Measurements from ENCODE around the gene C1orf35.

Gene C1orf35

GRCh38 chr1:228148196-228148861, 45.2 kb upstream of the C1orf35 start:
- Histone ChIP-seq H3K27me3 (ENCODE audit: control insufficient read depth, insufficient read depth, low read length, poor library complexity, severe bottlenecking) (no peaks in the 10 kb centered on the region), H3K27ac (ENCODE audit: insufficient read depth, low read depth, low read length, poor library complexity, severe bottlenecking) (no peak overlapping the region), H3K4me3 (ENCODE audit: insufficient read depth, low read depth, low read length) (no peak overlapping the region), H3K9me3 (ENCODE audit: control insufficient read depth, low read length) (no peaks in the 10 kb centered on the region), H3K4me1 (ENCODE audit: control insufficient read depth, insufficient read depth, low read length) (peaks cover 16% of the 10 kb centered on the region), H3K36me3 (ENCODE audit: control insufficient read depth, insufficient read depth, low read length) (no peaks in the 10 kb centered on the region)
- 92 to 94% methylated on average over 18 of the region's 18 CpGs for WGBS, 2 experiments

DNA sequence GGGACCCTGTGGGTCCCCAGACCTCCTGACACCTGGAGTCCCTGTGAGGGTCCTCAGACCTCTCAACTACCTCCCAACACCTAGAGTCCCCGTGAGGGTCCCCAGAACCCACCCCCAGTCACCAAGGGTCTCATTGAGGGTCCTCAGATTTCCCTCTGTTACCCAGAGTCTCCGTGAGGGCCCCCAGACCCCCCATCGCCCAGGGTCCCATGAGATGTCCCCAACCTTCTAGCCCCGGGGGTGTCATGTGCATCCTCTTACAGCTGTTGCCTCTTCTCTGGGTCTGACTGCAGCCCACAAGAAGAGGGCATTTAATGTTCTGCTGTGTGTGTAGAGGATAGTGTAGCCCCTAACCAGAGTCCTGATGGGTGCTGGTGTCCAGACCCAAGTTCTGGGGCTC, 44.6 kb upstream of the C1orf35 start:
- whole genome bisulfite sequencing, 2 experiments, result 92 to 96% methylated on average over 4 of the region's 4 CpGs
- H3K27me3 ChIP-seq (ENCODE audit: control insufficient read depth, insufficient read depth, low read length, poor library complexity, severe bottlenecking), result no peaks in the 10 kb centered on the region
- H3K4me1 ChIP-seq (ENCODE audit: control insufficient read depth, insufficient read depth, low read length), result peaks cover 16% of the 10 kb centered on the region
- no peak overlapping the region for H3K4me3 ChIP-seq (ENCODE audit: insufficient read depth, low read depth, low read length)
- no peaks in the 10 kb centered on the region for H3K36me3 ChIP-seq (ENCODE audit: control insufficient read depth, insufficient read depth, low read length)
- H3K9me3 ChIP-seq (ENCODE audit: control insufficient read depth, low read length), result no peaks in the 10 kb centered on the region
- no peak overlapping the region for H3K27ac ChIP-seq (ENCODE audit: insufficient read depth, low read depth, low read length, poor library complexity, severe bottlenecking)

- Histone ChIP-seq H3K4me1 (ENCODE audit: control insufficient read depth, insufficient read depth, low read length) (peaks cover 16% of the 10 kb centered on the region), H3K9me3 (ENCODE audit: control insufficient read depth, low read length) (no peaks in the 10 kb centered on the region), H3K36me3 (ENCODE audit: control insufficient read depth, insufficient read depth, low read length) (no peaks in the 10 kb centered on the region), H3K4me3 (ENCODE audit: insufficient read depth, low read depth, low read length) (no peak overlapping the region), H3K27ac (ENCODE audit: insufficient read depth, low read depth, low read length, poor library complexity, severe bottlenecking) (no peak overlapping the region), H3K27me3 (ENCODE audit: control insufficient read depth, insufficient read depth, low read length, poor library complexity, severe bottlenecking) (no peaks in the 10 kb centered on the region)
- WGBS, 2 experiments, result 94 to 95% methylated on average over 20 of the region's 20 CpGs
These were observed 44.1 kb upstream of the C1orf35 start for GRCh38 chr1:228147151-228147693.

DNA sequence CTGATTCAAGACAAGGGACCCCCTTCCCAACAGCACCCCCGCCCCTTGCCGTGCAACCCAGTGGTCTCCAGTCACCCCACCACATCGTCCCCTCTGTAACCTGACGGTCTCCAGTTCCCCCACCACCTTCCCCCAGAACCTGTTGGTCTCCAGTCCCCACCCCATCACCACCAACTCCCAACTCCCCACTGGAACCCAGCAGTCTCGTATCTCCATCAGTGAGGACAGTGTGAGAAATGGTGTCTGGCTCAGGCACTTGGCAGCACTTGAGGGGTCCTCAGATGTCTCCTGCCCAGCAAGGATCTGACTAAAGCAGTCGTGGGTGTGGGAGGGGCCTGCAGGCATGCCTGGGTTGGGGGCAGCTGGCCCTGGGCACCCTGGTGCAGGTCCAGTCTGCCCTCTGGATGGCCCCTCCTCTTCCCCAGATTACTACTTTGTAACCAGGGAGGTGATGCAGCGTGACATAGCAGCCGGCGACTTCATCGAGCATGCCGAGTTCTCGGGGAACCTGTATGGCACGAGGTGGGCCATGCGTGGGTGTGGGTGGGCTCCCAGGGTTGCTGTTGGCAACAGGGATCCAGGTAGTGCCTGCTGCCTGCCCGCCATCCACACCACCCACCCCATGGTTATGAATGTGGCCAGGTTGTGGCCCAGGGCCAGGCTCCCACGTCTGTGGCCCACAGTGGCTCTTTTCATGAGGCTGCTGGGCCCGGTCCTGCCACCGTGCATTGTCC, 43.5 kb upstream of the C1orf35 start:
- Histone ChIP-seq H3K27ac (ENCODE audit: insufficient read depth, low read depth, low read length, poor library complexity, severe bottlenecking) (no peak overlapping the region), H3K9me3 (ENCODE audit: control insufficient read depth, low read length) (no peaks in the 10 kb centered on the region), H3K4me1 (ENCODE audit: control insufficient read depth, insufficient read depth, low read length) (peaks cover 16% of the 10 kb centered on the region), H3K36me3 (ENCODE audit: control insufficient read depth, insufficient read depth, low read length) (no peaks in the 10 kb centered on the region), H3K27me3 (ENCODE audit: control insufficient read depth, insufficient read depth, low read length, poor library complexity, severe bottlenecking) (no peaks in the 10 kb centered on the region), H3K4me3 (ENCODE audit: insufficient read depth, low read depth, low read length) (no peak overlapping the region)
- 93 to 94% methylated on average over 18 of the region's 18 CpGs for WGBS, 2 experiments

- no peak overlapping the region for H3K27ac ChIP-seq (ENCODE audit: insufficient read depth, low read depth, low read length, poor library complexity, severe bottlenecking)
- no peaks in the 10 kb centered on the region for H3K36me3 ChIP-seq (ENCODE audit: control insufficient read depth, insufficient read depth, low read length)
- H3K27me3 ChIP-seq (ENCODE audit: control insufficient read depth, insufficient read depth, low read length, poor library complexity, severe bottlenecking), result no peaks in the 10 kb centered on the region
- no peak overlapping the region for H3K4me3 ChIP-seq (ENCODE audit: insufficient read depth, low read depth, low read length)
- WGBS, 2 experiments, result 95% methylated on average over 31 of the region's 31 CpGs
- H3K4me1 ChIP-seq (ENCODE audit: control insufficient read depth, insufficient read depth, low read length), result peaks cover 23% of the 10 kb centered on the region
- no peaks in the 10 kb centered on the region for H3K9me3 ChIP-seq (ENCODE audit: control insufficient read depth, low read length)
These were observed 42.6 kb upstream of the C1orf35 start for GRCh38 chr1:228145463-228146416.

DNA sequence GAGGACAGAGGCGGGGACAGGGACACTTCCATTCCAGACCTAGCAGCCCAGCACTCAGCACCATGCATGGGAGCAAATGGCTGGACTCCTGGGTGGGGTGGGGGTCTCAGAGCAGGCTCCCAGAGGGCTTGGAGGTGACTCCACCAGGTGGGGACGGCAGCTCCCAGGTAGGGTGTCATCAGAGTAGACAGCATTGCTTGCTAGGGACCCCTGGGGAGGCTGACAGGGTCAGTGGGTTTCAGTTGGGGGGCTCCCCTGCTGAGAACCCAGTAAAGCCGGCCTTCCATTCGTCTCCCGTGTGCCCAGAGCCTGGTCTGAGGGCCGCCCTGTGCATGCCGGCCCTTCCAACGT, 41.8 kb upstream of the C1orf35 start:
- 91 to 94% methylated on average over 8 of the region's 8 CpGs for WGBS, 2 experiments
- peaks cover 19% of the 10 kb centered on the region for H3K4me1 ChIP-seq (ENCODE audit: control insufficient read depth, insufficient read depth, low read length)
- H3K36me3 ChIP-seq (ENCODE audit: control insufficient read depth, insufficient read depth, low read length), result no peaks in the 10 kb centered on the region
- H3K27me3 ChIP-seq (ENCODE audit: control insufficient read depth, insufficient read depth, low read length, poor library complexity, severe bottlenecking), result no peaks in the 10 kb centered on the region
- H3K9me3 ChIP-seq (ENCODE audit: control insufficient read depth, low read length), result no peaks in the 10 kb centered on the region
- no peak overlapping the region for H3K27ac ChIP-seq (ENCODE audit: insufficient read depth, low read depth, low read length, poor library complexity, severe bottlenecking)
- H3K4me3 ChIP-seq (ENCODE audit: insufficient read depth, low read depth, low read length), result no peak overlapping the region

GRCh38 chr1:228144193-228144992, 41.3 kb upstream of the C1orf35 start:
- 88 to 90% methylated on average over 15 to 16 of the region's 16 CpGs for whole genome bisulfite sequencing, 2 experiments
- Histone ChIP-seq H3K27ac (ENCODE audit: insufficient read depth, low read depth, low read length, poor library complexity, severe bottlenecking) (no peak overlapping the region), H3K4me1 (ENCODE audit: control insufficient read depth, insufficient read depth, low read length) (peaks cover 14% of the 10 kb centered on the region), H3K4me3 (ENCODE audit: insufficient read depth, low read depth, low read length) (no peak overlapping the region), H3K27me3 (ENCODE audit: control insufficient read depth, insufficient read depth, low read length, poor library complexity, severe bottlenecking) (no peaks in the 10 kb centered on the region), H3K36me3 (ENCODE audit: control insufficient read depth, insufficient read depth, low read length) (no peaks in the 10 kb centered on the region), H3K9me3 (ENCODE audit: control insufficient read depth, low read length) (no peaks in the 10 kb centered on the region)

- no peaks in the 10 kb centered on the region for H3K9me3 ChIP-seq (ENCODE audit: control insufficient read depth, low read length)
- 91 to 93% methylated on average over 12 of the region's 12 CpGs for WGBS, 2 experiments
- no peak overlapping the region for H3K27ac ChIP-seq (ENCODE audit: insufficient read depth, low read depth, low read length, poor library complexity, severe bottlenecking)
- no peaks in the 10 kb centered on the region for H3K36me3 ChIP-seq (ENCODE audit: control insufficient read depth, insufficient read depth, low read length)
- peaks cover 8% of the 10 kb centered on the region for H3K4me1 ChIP-seq (ENCODE audit: control insufficient read depth, insufficient read depth, low read length)
- peaks cover 2% of the 10 kb centered on the region for H3K27me3 ChIP-seq (ENCODE audit: control insufficient read depth, insufficient read depth, low read length, poor library complexity, severe bottlenecking)
- no peak overlapping the region for H3K4me3 ChIP-seq (ENCODE audit: insufficient read depth, low read depth, low read length)
These were observed 40.5 kb upstream of the C1orf35 start for GRCh38 chr1:228143480-228144192.

DNA sequence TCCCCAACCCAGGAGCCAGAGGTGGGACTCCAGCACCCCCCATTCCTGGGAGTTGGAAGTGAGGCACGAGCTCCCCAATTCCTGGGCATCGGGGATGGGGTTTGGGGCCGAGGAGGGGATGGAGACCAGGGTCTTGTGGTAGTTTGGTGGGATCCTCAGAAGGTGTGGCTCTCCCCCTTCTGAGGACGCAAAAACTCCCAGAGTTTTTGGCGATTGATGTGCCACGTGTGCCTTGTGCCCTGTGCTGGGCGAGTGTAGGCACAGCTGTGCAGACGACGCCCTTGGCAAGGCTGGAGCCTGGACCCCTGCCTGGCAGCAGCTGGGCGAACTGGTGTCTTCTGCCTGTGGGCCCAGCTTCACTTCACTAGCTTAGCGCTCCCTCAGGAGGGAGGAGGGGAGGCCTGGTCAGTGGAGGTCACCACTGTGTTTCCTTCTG, 39.6 kb upstream of the C1orf35 start:
- Histone ChIP-seq H3K36me3 (ENCODE audit: control insufficient read depth, insufficient read depth, low read length) (no peaks in the 10 kb centered on the region), H3K4me3 (ENCODE audit: insufficient read depth, low read depth, low read length) (no peak overlapping the region), H3K4me1 (ENCODE audit: control insufficient read depth, insufficient read depth, low read length) (peaks cover 7% of the 10 kb centered on the region), H3K27ac (ENCODE audit: insufficient read depth, low read depth, low read length, poor library complexity, severe bottlenecking) (no peak overlapping the region), H3K9me3 (ENCODE audit: control insufficient read depth, low read length) (no peaks in the 10 kb centered on the region), H3K27me3 (ENCODE audit: control insufficient read depth, insufficient read depth, low read length, poor library complexity, severe bottlenecking) (peaks cover 12% of the 10 kb centered on the region)
- WGBS, 2 experiments, result 94 to 97% methylated on average over 11 of the region's 11 CpGs

Measured in ectodermal cell (in vitro differentiated cells).